ENCODE measurements around the gene PLSCR5.

DNA sequence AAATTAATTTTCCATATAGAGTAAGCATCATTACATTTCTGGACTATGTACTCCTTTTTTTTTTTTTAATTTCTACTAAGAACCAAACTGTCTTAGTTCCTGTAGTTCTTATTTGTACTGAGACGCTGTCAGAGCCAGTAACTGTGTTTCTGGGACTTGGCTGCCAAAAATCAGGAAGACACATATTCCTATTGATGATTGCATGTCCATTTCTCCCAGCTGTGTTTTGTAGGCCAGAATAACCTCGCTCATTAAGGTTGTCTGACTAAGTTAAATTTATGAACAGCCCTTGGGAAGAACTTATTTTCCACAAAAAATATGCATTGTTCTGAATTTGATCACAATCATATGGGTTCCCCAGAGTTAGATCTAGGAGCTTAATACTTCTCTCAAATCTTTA lies 29.5 kb downstream of the PLSCR5 start:
- TF ChIP-seq, protein P1, sequence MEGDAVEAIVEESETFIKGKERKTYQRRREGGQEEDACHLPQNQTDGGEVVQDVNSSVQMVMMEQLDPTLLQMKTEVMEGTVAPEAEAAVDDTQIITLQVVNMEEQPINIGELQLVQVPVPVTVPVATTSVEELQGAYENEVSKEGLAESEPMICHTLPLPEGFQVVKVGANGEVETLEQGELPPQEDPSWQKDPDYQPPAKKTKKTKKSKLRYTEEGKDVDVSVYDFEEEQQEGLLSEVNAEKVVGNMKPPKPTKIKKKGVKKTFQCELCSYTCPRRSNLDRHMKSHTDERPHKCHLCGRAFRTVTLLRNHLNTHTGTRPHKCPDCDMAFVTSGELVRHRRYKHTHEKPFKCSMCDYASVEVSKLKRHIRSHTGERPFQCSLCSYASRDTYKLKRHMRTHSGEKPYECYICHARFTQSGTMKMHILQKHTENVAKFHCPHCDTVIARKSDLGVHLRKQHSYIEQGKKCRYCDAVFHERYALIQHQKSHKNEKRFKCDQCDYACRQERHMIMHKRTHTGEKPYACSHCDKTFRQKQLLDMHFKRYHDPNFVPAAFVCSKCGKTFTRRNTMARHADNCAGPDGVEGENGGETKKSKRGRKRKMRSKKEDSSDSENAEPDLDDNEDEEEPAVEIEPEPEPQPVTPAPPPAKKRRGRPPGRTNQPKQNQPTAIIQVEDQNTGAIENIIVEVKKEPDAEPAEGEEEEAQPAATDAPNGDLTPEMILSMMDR (IDR thresholded peaks at IDR 0.05; ENCODE audit: extremely low read depth in 1 of 2, insufficient read depth in 1 of 2, low read depth in 1 of 2, low read length in 2 of 2): no peak
- no peak for TF ChIP-seq POLR2A (IDR thresholded peaks at IDR 0.05; ENCODE audit: low read depth, low read length)
- TF ChIP-seq FOS (IDR thresholded peaks at IDR 0.05; ENCODE audit: borderline replicate concordance, insufficient read depth, low read length): no peak
- TF ChIP-seq JUN (IDR thresholded peaks at IDR 0.05; ENCODE audit: borderline replicate concordance, insufficient read depth, insufficient read length, low read depth): no peak
- TF ChIP-seq POLR2AphosphoS5 (IDR thresholded peaks at IDR 0.05; ENCODE audit: insufficient read depth, low read depth, low read length): no peak
- no peak for TF ChIP-seq MYC (IDR thresholded peaks at IDR 0.05; ENCODE audit: low read depth, low read length)

Measured in endothelial cell of umbilical vein (primary cell).